Motor neuron (in vitro differentiated cells): ENCODE measurements around the gene PTPRD. TPM values are rescaled to one million over a fixed set of nuclear protein-coding genes. Genes with fewer than 3 reads are reported as not detected.

Source experiments
- ATAC-seq, 8 experiments: fragments of 200-7000 bp; cut with Tn5 transposase; replicated peaks in 6 of 8; 2 replicates each; pipeline ENCODE4 v1.8.0; 2021; ENCODE audit warnings: mild to moderate bottlenecking in 8 of 8, moderate library complexity in 8 of 8
- H3K27ac ChIP-seq, 2 donors: fragments of 250-450 bp; sonication (Bioruptor Pico); 2 replicates each; pipeline ENCODE4 v1.9.0; 2021; ENCODE audit warnings: antibody characterized with exemption in 2 of 2, mild to moderate bottlenecking in 2 of 2, moderate library complexity in 1 of 2
- H3K4me1 ChIP-seq, 2 donors: fragments of 250-450 bp; sonication (Bioruptor Pico); replicated peaks in 1 of 2; 2 replicates each; pipeline ENCODE4 v1.6.1; 2021; ENCODE audit warnings: antibody characterized with exemption in 2 of 2, mild to moderate bottlenecking in 2 of 2, moderate library complexity in 1 of 2
- H3K4me3 ChIP-seq, 5 donors: fragments of 250-450 bp; sonication (Bioruptor Pico); 2 replicates each; pipeline ENCODE4 v1.9.0; 2021; ENCODE audit warnings: antibody characterized with exemption in 5 of 5, mild to moderate bottlenecking in 5 of 5, moderate library complexity in 4 of 5
- WGBS, 10 experiments: fragments of 450-650 bp; shearing (Covaris generic); methylation state at CpG; one replicate each; pipeline ENCODE4 v1.0.0; 2022; 5-methylcytosine and 5-hydroxymethylcytosine counted together
- in situ Hi-C, 9 experiments: fragments of 400-800 bp; cut with MboI; loops; one replicate each; pipeline ENCODE4 v1.15.0; 2021; ENCODE audit warnings: low sequenced_read_pairs in 9 of 9, low pct_unique_long_range_greater_than_20kb in 2 of 9; ENCODE audit not compliant: unreplicated experiment in 9 of 9
- total RNA-seq, 8 experiments: library from RNA; unstranded; fragments of 300-600 nt; gene quantifications; 2 replicates each; pipeline versions ENCODE4 v1.2.3 to v1.2.4, GENCODE V29; 2022

Gene PTPRD
- total RNA-seq, 8 experiments from 2014 or later, result 0.15 to 175 (median 72.8) TPM

GRCh38 chr9:9536523-9536922, 1076.3 kb downstream of the PTPRD start:
- ATAC-seq, result no peak
- 0 to 78% (median 54%) methylated on average over 1 to 8 of the region's 9 CpGs for WGBS, 10 experiments
- in situ Hi-C loops, result no loop called here

DNA sequence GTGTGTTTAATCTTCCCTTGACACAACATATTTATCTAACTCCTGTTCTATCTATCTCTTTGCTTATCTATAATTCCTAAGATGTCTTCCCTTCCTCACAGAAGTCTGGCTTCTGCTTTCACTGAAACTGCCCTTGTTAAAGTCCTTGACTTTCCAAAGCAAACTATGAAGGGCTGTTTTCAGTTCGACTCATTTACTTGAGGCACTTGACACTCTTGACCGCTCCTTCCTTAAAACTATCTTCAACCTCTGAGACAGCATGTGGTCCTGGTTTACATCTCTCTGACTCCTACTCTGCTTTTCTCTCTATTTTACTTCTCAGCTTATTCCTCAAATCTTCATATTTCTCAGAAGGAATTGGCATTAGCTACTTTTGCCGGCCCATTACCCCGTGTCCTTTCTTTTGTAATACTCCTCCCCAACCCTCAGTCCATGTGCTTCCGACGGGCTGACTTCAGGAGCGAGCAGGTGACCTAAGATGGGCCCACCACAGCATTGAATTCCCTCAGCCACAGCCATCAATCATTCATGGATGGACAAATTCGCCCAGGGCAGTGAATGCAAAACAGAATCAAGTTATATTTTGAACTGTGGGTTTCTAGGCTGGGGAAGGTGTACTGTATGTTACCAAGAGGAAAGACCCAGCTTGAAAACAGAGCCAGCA, 1089.2 kb downstream of the PTPRD start:
- 0 to 89% (median 73%) methylated on average over 2 to 7 of the region's 8 CpGs for WGBS, 10 experiments
- in situ Hi-C loops, result no loop called here
- Histone ChIP-seq H3K27ac (no peak overlapping the region), H3K4me1 (no peaks in the 10 kb centered on the region), H3K4me3 (no peak overlapping the region)
- ATAC-seq, result no peak

More at GRCh38 chr9:9536523-9536922, 1076.3 kb downstream of the PTPRD start:
- no peak overlapping the region for H3K27ac ChIP-seq
- no peaks in the 10 kb centered on the region for H3K4me1 ChIP-seq
- no peak overlapping the region for H3K4me3 ChIP-seq

- WGBS, 10 experiments, result 0 to 92% (median 39%) methylated on average over 1 of the region's 1 CpG
- Histone ChIP-seq H3K4me3 (no peak overlapping the region), H3K4me1 (no peaks in the 10 kb centered on the region), H3K27ac (no peak overlapping the region)
- no peak for ATAC-seq
- in situ Hi-C loops, result no loop called here
Measured at GRCh38 chr9:9522406-9522805, 1090.4 kb downstream of the PTPRD start.

GRCh38 chr9:9521033-9521779, 1091.6 kb downstream of the PTPRD start:
- no peak overlapping the region for H3K27ac ChIP-seq
- WGBS, 10 experiments, result 0 to 100% (median 81%) methylated on average over 2 to 5 of the region's 5 CpGs; no CpG with 5 or more reads in 2 of the 10 experiments
- ATAC-seq, result no peak
- H3K4me1 ChIP-seq, result no peaks in the 10 kb centered on the region
- in situ Hi-C loops, result no loop called here
- no peak overlapping the region for H3K4me3 ChIP-seq

- no peaks in the 10 kb centered on the region for H3K4me1 ChIP-seq
- in situ Hi-C loops, result no loop called here
- H3K4me3 ChIP-seq, result no peak overlapping the region
- ATAC-seq, result no peak
- no peak overlapping the region for H3K27ac ChIP-seq
- 0 to 100% (median 53%) methylated on average over 1 of the region's 1 CpG; no CpG with 5 or more reads in 2 of the 10 experiments for WGBS, 10 experiments
Measured at GRCh38 chr9:9504869-9505268, 1107.9 kb downstream of the PTPRD start.

DNA sequence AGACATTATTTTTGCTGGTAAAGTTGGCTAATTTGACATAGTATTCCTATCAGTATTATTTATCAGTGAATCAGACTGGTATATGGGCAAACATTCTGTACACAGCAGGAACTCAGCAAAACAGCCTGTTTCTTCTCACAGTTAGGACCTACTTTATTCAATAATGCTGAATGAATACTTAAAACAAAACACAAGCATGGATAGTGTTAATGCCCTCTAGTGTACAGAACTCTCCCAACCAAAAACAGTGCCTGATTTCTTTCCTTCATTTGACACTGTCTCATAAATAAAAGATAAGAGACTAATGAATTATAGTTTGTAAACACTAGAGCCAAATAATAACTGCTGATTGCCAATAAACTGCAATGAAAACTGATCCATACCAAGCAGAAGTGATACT, 1113.3 kb downstream of the PTPRD start:
- in situ Hi-C loops, result no loop called here
- Histone ChIP-seq H3K27ac (no peak overlapping the region), H3K4me3 (no peak overlapping the region), H3K4me1 (no peaks in the 10 kb centered on the region)
- ATAC-seq, result no peak

DNA sequence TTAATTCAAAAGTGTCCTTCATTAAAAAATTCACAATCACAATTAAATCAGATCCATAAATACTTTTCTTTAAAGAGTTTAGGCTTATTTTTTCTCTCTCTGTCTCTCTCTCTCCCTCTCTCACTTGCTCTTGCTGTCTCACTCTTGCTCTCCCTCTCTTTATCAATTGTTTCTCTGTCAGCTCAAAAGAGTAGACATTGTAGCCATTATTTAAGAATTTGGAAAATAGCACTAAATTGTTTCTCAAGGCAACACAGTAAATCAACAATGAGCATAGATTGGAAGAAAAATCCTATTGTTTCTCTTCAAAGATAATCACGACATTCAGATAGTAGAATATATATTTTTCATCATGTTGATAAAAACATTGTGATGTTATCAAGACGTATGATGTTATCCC, 1114.0 kb downstream of the PTPRD start:
- H3K27ac ChIP-seq, result no peak overlapping the region
- in situ Hi-C loops, result no loop called here
- whole genome bisulfite sequencing, 10 experiments, result 0 to 96% (median 80%) methylated on average over 1 to 2 of the region's 2 CpGs

DNA sequence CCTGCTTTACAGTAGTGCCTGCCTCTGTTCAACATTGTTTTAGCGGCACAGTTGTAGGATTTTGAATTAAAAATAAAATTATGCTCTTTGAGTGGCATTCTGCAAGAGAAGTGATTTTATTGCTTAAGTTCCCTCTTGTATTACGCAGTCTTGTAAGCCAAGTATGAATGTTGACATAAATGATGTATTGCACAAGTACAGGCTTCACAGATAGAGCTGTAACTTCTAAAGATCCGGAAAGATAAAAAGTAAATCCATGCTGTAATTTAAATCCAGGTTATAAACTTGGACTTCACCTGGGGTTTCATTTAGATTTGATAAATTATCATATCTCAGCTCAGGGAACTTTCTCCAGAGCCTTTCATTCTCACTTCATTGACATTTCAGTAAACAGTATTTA, 1114.7 kb downstream of the PTPRD start:
- in situ Hi-C loops, result no loop called here
- WGBS, 10 experiments, result 0 to 100% (median 84%) methylated on average over 1 to 3 of the region's 3 CpGs
- ATAC-seq, result no peak
- no peaks in the 10 kb centered on the region for H3K4me1 ChIP-seq
- H3K27ac ChIP-seq, result no peak overlapping the region
- H3K4me3 ChIP-seq, result no peak overlapping the region

More for the DNA sequence above, 1114.0 kb downstream of the PTPRD start:
- no peak for ATAC-seq
- Histone ChIP-seq H3K4me1 (no peaks in the 10 kb centered on the region), H3K4me3 (no peak overlapping the region)

DNA sequence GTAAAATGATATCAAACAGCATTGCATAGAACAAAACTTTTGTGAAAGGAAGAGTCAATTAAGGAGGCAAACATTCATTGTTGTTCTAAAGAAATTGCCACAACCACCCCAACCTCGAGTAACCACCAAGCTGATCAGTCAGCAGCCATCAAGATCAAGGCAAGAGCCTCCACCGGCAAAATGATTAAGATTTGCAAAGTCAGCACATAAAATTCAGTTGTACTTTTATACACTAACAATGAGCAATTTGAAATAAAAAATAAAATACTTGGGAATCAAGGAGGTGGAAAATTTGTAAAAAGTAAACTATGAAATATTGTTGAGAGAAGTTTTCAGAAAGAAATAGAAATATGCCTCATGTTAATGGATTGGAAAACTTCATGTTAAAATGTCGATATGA, 1118.5 kb downstream of the PTPRD start:
- in situ Hi-C loops, result no loop called here
- Histone ChIP-seq H3K4me1 (no peaks in the 10 kb centered on the region), H3K27ac (no peak overlapping the region), H3K4me3 (no peak overlapping the region)
- no peak for ATAC-seq
- WGBS, 10 experiments, result 0 to 85% (median 51%) methylated on average over 2 to 3 of the region's 3 CpGs

DNA sequence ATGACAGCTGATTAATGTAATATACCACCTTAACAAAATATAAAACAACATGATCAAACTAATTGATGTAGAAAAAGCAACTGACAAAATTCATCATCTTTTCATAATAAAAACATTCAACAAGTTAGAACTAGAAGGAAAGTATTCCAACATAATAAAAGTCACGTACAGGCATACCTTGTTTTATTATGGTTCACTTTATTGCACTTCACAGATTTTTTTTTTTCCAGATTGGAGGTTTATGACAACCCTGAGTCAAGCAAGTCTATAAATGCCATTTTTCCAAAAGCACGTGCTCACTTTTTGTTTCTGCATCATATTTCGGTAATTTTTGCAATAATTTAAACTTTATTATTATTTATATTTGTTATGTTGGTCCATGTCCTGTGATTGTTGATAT, 1120.3 kb downstream of the PTPRD start:
- WGBS, 10 experiments, result 0 to 100% (median 90%) methylated on average over 2 to 3 of the region's 3 CpGs
- in situ Hi-C loops, result no loop called here
- Histone ChIP-seq H3K4me3 (no peak overlapping the region), H3K4me1 (no peaks in the 10 kb centered on the region), H3K27ac (no peak overlapping the region)
- ATAC-seq, result no peak

DNA sequence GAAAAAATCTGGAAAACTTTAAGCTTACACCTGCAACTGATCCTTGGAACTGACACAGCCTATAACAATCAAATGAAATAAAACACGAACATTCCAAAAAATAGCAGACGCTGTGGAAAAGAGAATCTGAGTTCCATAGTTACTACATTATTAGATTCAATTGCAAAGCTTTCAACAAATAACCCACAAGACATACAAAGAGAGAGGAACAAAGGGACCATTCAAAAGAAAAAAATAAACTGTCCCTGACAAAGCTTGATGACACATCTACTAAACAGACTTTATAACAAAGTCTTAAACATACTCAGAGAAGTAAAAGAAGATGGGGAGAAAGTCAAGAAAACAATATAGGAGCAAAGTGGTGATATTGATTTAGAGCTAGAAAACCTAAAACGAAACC, 1123.6 kb downstream of the PTPRD start:
- no peaks in the 10 kb centered on the region for H3K4me1 ChIP-seq
- H3K4me3 ChIP-seq, result no peak overlapping the region
- no peak overlapping the region for H3K27ac ChIP-seq
- peak in 3 of 8 experiments; percentile 37 to 74 (median 61) for ATAC-seq
- WGBS, 10 experiments, result 0 to 86% (median 46%) methylated on average over 2 to 3 of the region's 3 CpGs
- in situ Hi-C loops, result no loop called here

DNA sequence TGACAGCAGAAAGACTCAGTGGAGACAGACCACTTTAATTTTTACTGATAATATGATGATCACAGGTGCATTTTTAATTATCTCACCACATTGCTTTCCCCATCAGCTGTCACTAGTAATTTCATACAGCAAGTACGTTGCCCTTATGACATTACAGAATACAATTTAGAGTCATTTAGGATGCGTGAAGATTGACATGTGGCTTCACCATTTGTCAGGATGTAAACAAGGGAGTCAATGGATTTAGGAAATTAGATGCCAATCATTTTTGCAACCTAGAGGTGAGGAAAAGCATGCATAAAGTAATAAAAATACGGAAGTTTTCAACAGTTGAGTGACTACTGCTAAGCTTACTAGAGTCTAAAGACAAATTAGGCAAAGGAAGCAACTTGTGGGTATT, 1129.6 kb downstream of the PTPRD start:
- WGBS, 10 experiments, result 0 to 91% (median 73%) methylated on average over 2 to 3 of the region's 3 CpGs; no CpG with 5 or more reads in 1 of the 10 experiments
- Histone ChIP-seq H3K27ac (no peak overlapping the region), H3K4me3 (no peak overlapping the region), H3K4me1 (no peaks in the 10 kb centered on the region)
- in situ Hi-C loops, result no loop called here
- ATAC-seq, result no peak

GRCh38 chr9:9478741-9479140, 1134.1 kb downstream of the PTPRD start:
- ATAC-seq, result no peak
- in situ Hi-C loops, result no loop called here
- WGBS, 10 experiments, result 0 to 96% (median 79%) methylated on average over 1 to 3 of the region's 3 CpGs
- Histone ChIP-seq H3K4me1 (no peaks in the 10 kb centered on the region), H3K4me3 (no peak overlapping the region), H3K27ac (no peak overlapping the region)

DNA sequence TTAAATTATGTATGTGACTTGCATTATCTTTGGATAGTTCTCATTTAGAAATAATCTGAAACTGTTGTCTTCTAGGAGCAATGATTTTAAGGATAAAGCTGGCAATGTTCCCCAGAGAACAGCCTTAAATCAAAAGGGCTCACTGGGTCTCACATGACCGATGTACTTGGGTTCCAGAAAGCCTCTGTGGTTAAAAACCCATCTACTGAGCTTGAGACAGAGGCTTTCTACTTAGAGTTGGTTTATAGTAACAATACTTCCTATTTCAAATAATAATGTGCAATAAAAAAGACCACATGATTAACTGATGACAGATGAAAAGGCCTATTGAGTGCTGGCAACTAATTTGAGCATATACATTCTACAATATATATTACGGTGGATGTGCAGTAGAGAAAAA, 1143.5 kb downstream of the PTPRD start:
- no peak overlapping the region for H3K27ac ChIP-seq
- peaks cover 0 to 6% of the 10 kb centered on the region in 2 donors for H3K4me1 ChIP-seq
- in situ Hi-C loops, result no loop called here
- 0 to 100% (median 83%) methylated on average over 1 to 2 of the region's 2 CpGs; no CpG with 5 or more reads in 3 of the 10 experiments for WGBS, 10 experiments
- no peak for ATAC-seq
- no peak overlapping the region for H3K4me3 ChIP-seq
